Body of pancreas (tissue), 4 donors: ENCODE data around the gene MAP3K5.

Experiments
- CTCF ChIP-seq, 7 experiments: fragments of 450-650 bp in 4 of 7; fragments of 200-600 bp in 3 of 7; sonication (generic) in 3 of 7; IDR thresholded peaks; one replicate each; pipeline ENCODE4 v1.5.1; 2016 to 2019; ENCODE audit warnings: antibody characterized with exemption in 7 of 7
- POLR2A ChIP-seq, 3 donors: fragments of 450-650 bp; IDR thresholded peaks; one replicate each; pipeline ENCODE4 v1.6.1; 2016; ENCODE audit warnings: antibody characterized with exemption in 3 of 3, mild to moderate bottlenecking in 2 of 3

GRCh38 chr6:136567688-136568087 is 224.6 kb downstream of the MAP3K5 start:
- no peak for TF ChIP-seq CTCF (IDR thresholded peaks at IDR 0.05)
- no peak for TF ChIP-seq POLR2A (IDR thresholded peaks at IDR 0.05)
